RWPE1 (cell line): ENCODE results near the gene RBPJ.
A peak's percentile ranks its signal among the peaks of the same experiment; 100 is the strongest.

Source experiments
- CTCF ChIA-PET: fragments of 350-600 bp; sonication (Branson Sonifier 250); formaldehyde crosslinking; extraction: SDS; loops from one replicate; lab custom pipeline; 2021; lab: Yijun Ruan, JAX
- POLR2A ChIA-PET: fragments of 400-600 bp; formaldehyde crosslinking; extraction: SDS; loops from one replicate; lab custom pipeline; 2020; ENCODE audit warnings: antibody characterized with exemption; ENCODE audit not compliant: low non-redundant PET; lab: Yijun Ruan, JAX
- DNase-seq: peaks from one replicate; pipeline ENCODE4 v3.0.0; 2012; ENCODE audit warnings: low spot score
- H3K27ac ChIP-seq: fragments of 450-650 bp; 2 replicates; pipeline ENCODE4 v1.5.1; 2017
- CTCF ChIP-seq: fragments of 450-650 bp; conservative IDR thresholded peaks from 2 replicates; pipeline ENCODE4 v1.5.1; 2017; ENCODE audit warnings: low read depth, mild to moderate bottlenecking

Gene RBPJ

GRCh38 chr4:26281881-26282280, 38.9 kb upstream of the RBPJ start:
- ChIA-PET CTCF (no interaction called here), POLR2A (no interaction called here)
- H3K27ac ChIP-seq: no peak overlapping the region
- no peak for TF ChIP-seq CTCF
- DNase-seq: no peak

- no peak for TF ChIP-seq CTCF
- POLR2A ChIA-PET: no interaction called here
- no peak for DNase-seq
- CTCF ChIA-PET: interaction anchor here (0.7 kb wide), 1 partner anchor 158 kb away, joined by 5 read pairs; no protein-coding TSS in a partner anchor
- no peak overlapping the region for H3K27ac ChIP-seq
These were observed 36.3 kb upstream of the RBPJ start for GRCh38 chr4:26284536-26284935.

GRCh38 chr4:26285272-26285671, 35.5 kb upstream of the RBPJ start:
- CTCF ChIA-PET: no interaction called here
- POLR2A ChIA-PET: no interaction called here
- no peak overlapping the region for H3K27ac ChIP-seq
- no peak for TF ChIP-seq CTCF
- no peak for DNase-seq

- TF ChIP-seq CTCF: no peak
- ChIA-PET CTCF (no interaction called here), POLR2A (no interaction called here)
- no peak for DNase-seq
- no peak overlapping the region for H3K27ac ChIP-seq
These were observed 33.1 kb upstream of the RBPJ start for GRCh38 chr4:26287756-26288155.

GRCh38 chr4:26288355-26288909, 32.4 kb upstream of the RBPJ start:
- no peak for TF ChIP-seq CTCF
- ChIA-PET POLR2A (interaction anchor here (0.6 kb wide), 1 partner anchor 31 kb away, joined by 3 read pairs; no protein-coding TSS in a partner anchor), CTCF (no interaction called here)
- H3K27ac ChIP-seq: no peak overlapping the region
- DNase-seq: peak; percentile 35

- TF ChIP-seq CTCF: no peak
- CTCF ChIA-PET: interaction anchor here (0.5 to 1.0 kb wide), 5 partner anchors 14 to 92 kb away, joined by 3 to 10 read pairs (median 4); no protein-coding TSS in a partner anchor
- peak overlapping the region; percentile 53; the same call in 1 of the 2 replicates for H3K27ac ChIP-seq
- POLR2A ChIA-PET: no interaction called here
- DNase-seq: peak; percentile 67
These were observed 31.4 kb upstream of the RBPJ start for GRCh38 chr4:26289401-26289800.
